GM12801 (cell line): ENCODE data around the gene MSL3B.

Experiments used
- CTCF ChIP-seq: IDR thresholded peaks from one replicate; pipeline ENCODE4 v1.5.1; 2011; ENCODE audit warnings: control low read depth; ENCODE audit not compliant: insufficient read length; ENCODE audit errors: extremely low read depth

MSL3B gene

GRCh38 chr2:233831011-233831721 lies 37.0 kb downstream of the MSL3B start:
- TF ChIP-seq CTCF = no peak

GRCh38 chr2:233830111-233830802 lies 37.9 kb downstream of the MSL3B start:
- TF ChIP-seq CTCF = no peak

- no peak for TF ChIP-seq CTCF
Observed at GRCh38 chr2:233829193-233830110, 38.7 kb downstream of the MSL3B start.

GRCh38 chr2:233828546-233829192 lies 39.5 kb downstream of the MSL3B start:
- TF ChIP-seq CTCF = no peak

GRCh38 chr2:233824373-233824772 lies 43.8 kb downstream of the MSL3B start:
- no peak for TF ChIP-seq CTCF

- no peak for TF ChIP-seq CTCF
Observed at GRCh38 chr2:233823731-233824121, 44.5 kb downstream of the MSL3B start.
